ENCODE data around the gene LRRC42.

LRRC42 gene

GRCh38 chr1:54004481-54005049 is 58.4 kb downstream of the LRRC42 start:
- no peak for DNase-seq (ENCODE audit: low read depth)

- no peak for DNase-seq (ENCODE audit: low read depth)
Measured at GRCh38 chr1:54006508-54006907, 60.4 kb downstream of the LRRC42 start.

GRCh38 chr1:54007613-54008012 is 61.5 kb downstream of the LRRC42 start:
- no peak for DNase-seq (ENCODE audit: low read depth)

- DNase-seq (ENCODE audit: low read depth) = no peak
Measured at GRCh38 chr1:54008876-54009275, 62.7 kb downstream of the LRRC42 start.

- DNase-seq (ENCODE audit: low read depth) = no peak
Measured at GRCh38 chr1:54009406-54009805, 63.3 kb downstream of the LRRC42 start.

GRCh38 chr1:54010415-54011117 is 64.4 kb downstream of the LRRC42 start:
- no peak for DNase-seq (ENCODE audit: low read depth)

- DNase-seq (ENCODE audit: low read depth) = no peak
Measured at GRCh38 chr1:54011316-54012007, 65.3 kb downstream of the LRRC42 start.

GRCh38 chr1:54012008-54012325 is 65.8 kb downstream of the LRRC42 start:
- DNase-seq (ENCODE audit: low read depth) = no peak

GRCh38 chr1:54012863-54013262 is 66.7 kb downstream of the LRRC42 start:
- DNase-seq (ENCODE audit: low read depth) = no peak

GRCh38 chr1:54013393-54014008 is 67.4 kb downstream of the LRRC42 start:
- DNase-seq (ENCODE audit: low read depth) = no peak

- DNase-seq (ENCODE audit: low read depth) = no peak
Measured at GRCh38 chr1:54014009-54014629, 68.0 kb downstream of the LRRC42 start.

GRCh38 chr1:54016343-54017282 is 70.5 kb downstream of the LRRC42 start:
- DNase-seq (ENCODE audit: low read depth) = no peak

All from stimulated activated CD8-positive, alpha-beta memory T cell treated with anti-CD3 and anti-CD28 coated beads, Interleukin-15, amount 100 ng/mL, for 1 hour (primary cell).